Measurements from ENCODE around the gene PTPN4.

DNA sequence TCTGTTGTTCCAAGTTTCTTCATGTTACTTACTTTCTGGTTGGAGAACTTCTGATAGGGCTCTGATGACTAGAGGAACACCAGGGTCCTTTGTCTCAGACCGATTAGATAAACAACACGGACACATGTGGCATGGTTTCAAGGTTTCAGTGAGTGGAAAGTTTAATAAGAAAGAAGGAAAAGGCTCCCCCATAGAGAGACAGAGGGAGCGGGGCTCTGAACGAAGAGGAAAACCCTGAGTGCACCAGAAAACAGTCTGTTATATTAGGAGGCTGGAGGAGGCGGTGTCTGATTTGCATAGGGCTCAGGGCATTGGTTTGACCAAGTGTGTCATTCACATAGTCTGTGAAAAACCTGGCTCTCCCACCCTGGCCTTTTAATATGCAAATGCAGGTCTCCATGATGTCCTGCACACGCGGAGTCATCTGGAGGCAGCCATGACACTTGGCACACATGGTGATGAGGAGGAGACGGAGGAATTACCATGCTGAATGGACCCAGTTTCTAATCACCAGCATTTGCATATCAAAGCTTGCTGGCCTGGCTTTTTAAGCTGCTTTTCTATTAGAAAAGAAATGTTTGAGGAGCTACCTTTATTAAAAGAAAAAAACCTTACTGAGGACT is 94.2 kb downstream of the PTPN4 start:
- TF ChIP-seq POLR2A (IDR thresholded peaks at IDR 0.05): no peak
- TF ChIP-seq, protein P1, sequence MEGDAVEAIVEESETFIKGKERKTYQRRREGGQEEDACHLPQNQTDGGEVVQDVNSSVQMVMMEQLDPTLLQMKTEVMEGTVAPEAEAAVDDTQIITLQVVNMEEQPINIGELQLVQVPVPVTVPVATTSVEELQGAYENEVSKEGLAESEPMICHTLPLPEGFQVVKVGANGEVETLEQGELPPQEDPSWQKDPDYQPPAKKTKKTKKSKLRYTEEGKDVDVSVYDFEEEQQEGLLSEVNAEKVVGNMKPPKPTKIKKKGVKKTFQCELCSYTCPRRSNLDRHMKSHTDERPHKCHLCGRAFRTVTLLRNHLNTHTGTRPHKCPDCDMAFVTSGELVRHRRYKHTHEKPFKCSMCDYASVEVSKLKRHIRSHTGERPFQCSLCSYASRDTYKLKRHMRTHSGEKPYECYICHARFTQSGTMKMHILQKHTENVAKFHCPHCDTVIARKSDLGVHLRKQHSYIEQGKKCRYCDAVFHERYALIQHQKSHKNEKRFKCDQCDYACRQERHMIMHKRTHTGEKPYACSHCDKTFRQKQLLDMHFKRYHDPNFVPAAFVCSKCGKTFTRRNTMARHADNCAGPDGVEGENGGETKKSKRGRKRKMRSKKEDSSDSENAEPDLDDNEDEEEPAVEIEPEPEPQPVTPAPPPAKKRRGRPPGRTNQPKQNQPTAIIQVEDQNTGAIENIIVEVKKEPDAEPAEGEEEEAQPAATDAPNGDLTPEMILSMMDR (IDR thresholded peaks at IDR 0.05): no peak
